ENCODE results near the gene MAIP1. TPM values are rescaled to one million over a fixed set of nuclear protein-coding genes. Genes with fewer than 3 reads are reported as not detected.
A peak's percentile ranks its signal among the peaks of the same experiment; 100 is the strongest.
"Not testable (repeated sequence)": the region's sequence is repeated elsewhere in the genome, so short reads cannot be mapped to it uniquely, and the experiment has no call there.

Gene MAIP1
- total RNA-seq, 1 experiment from 2014 or later = 32.3 TPM

- Histone ChIP-seq H3K18ac (ENCODE audit: insufficient read length, low read depth, low read length) (peak overlapping the region; percentile 94), H3K14ac (ENCODE audit: insufficient read depth, low read length) (peak overlapping the region; percentile 95), H2BK5ac (ENCODE audit: insufficient read length, low read length) (no peak overlapping the region), H3K23me2 (ENCODE audit: insufficient read length, low read depth, low read length, poor library complexity, severe bottlenecking) (peaks cover 10% of the 10 kb centered on the region), H3K27ac (ENCODE audit: insufficient read length, low read depth, low read length) (no peak overlapping the region), H3K9me3 (ENCODE audit: control insufficient read depth, low read depth, low read length) (peaks cover 12% of the 10 kb centered on the region), H2AK5ac (ENCODE audit: insufficient read length, low read length) (no peak overlapping the region), H2BK120ac (ENCODE audit: low read depth, low read length, poor library complexity, severe bottlenecking) (no peak overlapping the region), H2BK15ac (ENCODE audit: low read depth, low read length) (no peak overlapping the region), H3K9ac (ENCODE audit: extremely low read depth, insufficient read length, low read length) (peak overlapping the region; percentile 83), H2BK20ac (ENCODE audit: low read depth, low read length, poor library complexity, severe bottlenecking) (no peak overlapping the region), H3K23ac (ENCODE audit: insufficient read length, low read depth, low read length) (no peak overlapping the region), H3K79me1 (ENCODE audit: insufficient read depth, low read depth, low read length, poor library complexity, severe bottlenecking) (peaks cover 5% of the 10 kb centered on the region), H3K4me2 (ENCODE audit: insufficient read depth, insufficient read length, low read length) (peak overlapping the region; percentile 76), H4K20me1 (ENCODE audit: control insufficient read depth, insufficient read depth, insufficient read length) (no peaks in the 10 kb centered on the region), H3T11ph (ENCODE audit: low read length) (no peak overlapping the region), H2BK12ac (ENCODE audit: insufficient read length, low read depth, low read length) (no peak overlapping the region), H3K4me1 (ENCODE audit: insufficient read depth, low read length) (no peaks in the 10 kb centered on the region; the same call in 1 of the 2 replicates), H4K8ac (replicated peaks; ENCODE audit: insufficient read length, low read depth, low read length) (no peak overlapping the region), H3K27me3 (ENCODE audit: insufficient read depth, low read length) (no peaks in the 10 kb centered on the region), H4K5ac (ENCODE audit: insufficient read length, low read depth, low read length) (no peak overlapping the region), H2AFZ (ENCODE audit: low read length) (no peak overlapping the region), H3K79me2 (ENCODE audit: insufficient read depth, low read length) (peaks cover 33% of the 10 kb centered on the region; the same call in 1 of the 2 replicates), H3K4ac (ENCODE audit: low read depth, low read length) (no peak overlapping the region), H4K91ac (ENCODE audit: insufficient read length, low read depth, low read length) (no peak overlapping the region), H3K56ac (ENCODE audit: insufficient read length, low read depth, low read length) (no peak overlapping the region)
- H3K27ac Mint-ChIP-seq = peak overlapping the region; percentile 98 to 99 (median 98)
- H3K4me1 Mint-ChIP-seq = peaks cover 17 to 27% of the 10 kb centered on the region in 2 experiments
- peaks cover 17 to 18% of the 10 kb centered on the region in 2 experiments for H3K9me3 Mint-ChIP-seq
- peaks cover 30 to 37% (median 33%) of the 10 kb centered on the region in 3 experiments for H3K36me3 Mint-ChIP-seq (ENCODE audit: insufficient read depth in 1 of 3, low read depth in 3 of 3)
- peak overlapping the region; percentile 97 to 98 for H3K4me3 Mint-ChIP-seq
- TF ChIP-seq CTCF (conservative IDR thresholded peaks at IDR 0.05) = no peak
- no peaks in the 10 kb centered on the region; the same call in 1 of the 2 replicates for H3K27me3 Mint-ChIP-seq (ENCODE audit: low read depth)
- DNase-seq = no peak
- WGBS (ENCODE audit: extremely low coverage, insufficient read length, low lambda C conversion rate) = no CpG with 5 or more reads among the region's 13 CpGs
Measured at GRCh38 chr2:199911877-199912161, 43.6 kb upstream of the MAIP1 start.

GRCh38 chr2:199912553-199913114 lies 42.7 kb upstream of the MAIP1 start:
- H3K4me1 ChIP-seq (ENCODE audit: insufficient read depth, low read length); H3K79me1 ChIP-seq (ENCODE audit: insufficient read depth, low read depth, low read length, poor library complexity, severe bottlenecking); DNase-seq; H3K27ac Mint-ChIP-seq; H3K56ac ChIP-seq (ENCODE audit: insufficient read length, low read depth, low read length); H4K8ac ChIP-seq (replicated peaks; ENCODE audit: insufficient read length, low read depth, low read length); H3K14ac ChIP-seq (ENCODE audit: insufficient read depth, low read length); H3T11ph ChIP-seq (ENCODE audit: low read length); H2AK5ac ChIP-seq (ENCODE audit: insufficient read length, low read length); H2BK20ac ChIP-seq (ENCODE audit: low read depth, low read length, poor library complexity, severe bottlenecking); H3K9ac ChIP-seq (ENCODE audit: extremely low read depth, insufficient read length, low read length); H2BK5ac ChIP-seq (ENCODE audit: insufficient read length, low read length); H3K18ac ChIP-seq (ENCODE audit: insufficient read length, low read depth, low read length); H4K91ac ChIP-seq (ENCODE audit: insufficient read length, low read depth, low read length); H4K5ac ChIP-seq (ENCODE audit: insufficient read length, low read depth, low read length); H2AFZ ChIP-seq (ENCODE audit: low read length); H3K4ac ChIP-seq (ENCODE audit: low read depth, low read length); H2BK12ac ChIP-seq (ENCODE audit: insufficient read length, low read depth, low read length); H2BK120ac ChIP-seq (ENCODE audit: low read depth, low read length, poor library complexity, severe bottlenecking); H3K27me3 ChIP-seq (ENCODE audit: insufficient read depth, low read length); H2BK15ac ChIP-seq (ENCODE audit: low read depth, low read length); H3K23ac ChIP-seq (ENCODE audit: insufficient read length, low read depth, low read length); H3K27ac ChIP-seq (ENCODE audit: insufficient read length, low read depth, low read length); H4K20me1 ChIP-seq (ENCODE audit: control insufficient read depth, insufficient read depth, insufficient read length); H3K27me3 Mint-ChIP-seq (ENCODE audit: low read depth): not testable (repeated sequence)
- Histone ChIP-seq H3K79me2 (ENCODE audit: insufficient read depth, low read length) (peaks cover 41% of the 10 kb centered on the region; the same call in 1 of the 2 replicates), H3K9me3 (ENCODE audit: control insufficient read depth, low read depth, low read length) (peaks cover 16% of the 10 kb centered on the region), H3K23me2 (ENCODE audit: insufficient read length, low read depth, low read length, poor library complexity, severe bottlenecking) (peaks cover 10% of the 10 kb centered on the region), H3K4me2 (ENCODE audit: insufficient read depth, insufficient read length, low read length) (peak overlapping the region; percentile 76)
- no CpG with 5 or more reads among the region's 12 CpGs for WGBS (ENCODE audit: extremely low coverage, insufficient read length, low lambda C conversion rate)
- peaks cover 17 to 27% of the 10 kb centered on the region in 2 experiments for H3K4me1 Mint-ChIP-seq
- H3K36me3 Mint-ChIP-seq (ENCODE audit: insufficient read depth in 1 of 3, low read depth in 3 of 3) = peaks cover 38 to 45% (median 42%) of the 10 kb centered on the region in 3 experiments
- H3K4me3 Mint-ChIP-seq = peak overlapping the region; percentile 97 to 98
- peaks cover 25 to 26% of the 10 kb centered on the region in 2 experiments for H3K9me3 Mint-ChIP-seq
